COR-L47 (cell line): ENCODE results near the gene FRAT1.
"Not testable (repeated sequence)": the region's sequence is repeated elsewhere in the genome, so short reads cannot be mapped to it uniquely, and the experiment has no call there.

Experiments
- DNase-seq: peaks from one replicate; lab custom pipeline; 2025; lab: John Stamatoyannopoulos, UW

Gene FRAT1

GRCh38 chr10:97334370-97335175 is 15.5 kb downstream of the FRAT1 start, which contains the start of gene FRAT2:
FRAT2 (minus strand) TSS chr10:97334729; CDS start chr10:97334572, 157 bp downstream.
- DNase-seq = peak; percentile 70

GRCh38 chr10:97335188-97335619 is 16.1 kb downstream of the FRAT1 start:
- no peak for DNase-seq

DNA sequence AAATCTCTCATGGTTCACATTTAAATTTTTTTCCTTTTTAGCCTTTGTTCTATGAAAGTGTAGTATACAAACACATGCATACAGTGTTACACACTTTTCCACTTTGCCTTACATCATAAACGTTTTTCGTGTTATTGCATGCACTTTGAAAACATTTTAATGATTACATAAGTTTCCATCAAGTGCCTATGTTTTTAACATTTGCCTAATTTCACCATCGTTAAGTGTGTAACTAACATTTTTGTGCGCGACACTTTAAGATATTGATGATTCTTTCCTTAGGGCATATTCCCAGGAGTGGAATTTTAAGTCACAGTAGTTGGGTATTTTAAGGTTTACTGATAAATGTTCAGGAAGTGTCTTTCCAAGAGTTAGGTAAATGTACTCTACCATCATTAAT is 16.9 kb downstream of the FRAT1 start:
- no peak for DNase-seq

DNA sequence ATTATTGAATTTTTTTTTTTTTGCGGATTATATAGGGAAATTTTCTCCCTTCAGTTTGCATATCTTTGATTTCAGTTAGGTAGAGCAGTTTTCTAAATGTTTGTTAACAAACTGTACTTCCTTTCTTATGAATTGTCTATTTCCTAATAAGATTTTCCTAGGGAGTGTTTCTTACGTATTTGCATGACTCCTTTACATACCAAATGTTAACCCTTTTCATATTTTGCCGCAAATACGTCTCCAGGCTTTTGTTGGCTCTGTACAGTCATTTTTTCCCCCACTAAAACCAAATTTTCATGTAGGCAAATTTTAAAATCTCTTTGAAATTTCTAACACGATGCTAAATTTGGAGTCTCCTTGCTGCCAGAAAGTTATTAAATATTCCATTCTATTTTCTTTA is 17.4 kb downstream of the FRAT1 start:
- DNase-seq = no peak

DNA sequence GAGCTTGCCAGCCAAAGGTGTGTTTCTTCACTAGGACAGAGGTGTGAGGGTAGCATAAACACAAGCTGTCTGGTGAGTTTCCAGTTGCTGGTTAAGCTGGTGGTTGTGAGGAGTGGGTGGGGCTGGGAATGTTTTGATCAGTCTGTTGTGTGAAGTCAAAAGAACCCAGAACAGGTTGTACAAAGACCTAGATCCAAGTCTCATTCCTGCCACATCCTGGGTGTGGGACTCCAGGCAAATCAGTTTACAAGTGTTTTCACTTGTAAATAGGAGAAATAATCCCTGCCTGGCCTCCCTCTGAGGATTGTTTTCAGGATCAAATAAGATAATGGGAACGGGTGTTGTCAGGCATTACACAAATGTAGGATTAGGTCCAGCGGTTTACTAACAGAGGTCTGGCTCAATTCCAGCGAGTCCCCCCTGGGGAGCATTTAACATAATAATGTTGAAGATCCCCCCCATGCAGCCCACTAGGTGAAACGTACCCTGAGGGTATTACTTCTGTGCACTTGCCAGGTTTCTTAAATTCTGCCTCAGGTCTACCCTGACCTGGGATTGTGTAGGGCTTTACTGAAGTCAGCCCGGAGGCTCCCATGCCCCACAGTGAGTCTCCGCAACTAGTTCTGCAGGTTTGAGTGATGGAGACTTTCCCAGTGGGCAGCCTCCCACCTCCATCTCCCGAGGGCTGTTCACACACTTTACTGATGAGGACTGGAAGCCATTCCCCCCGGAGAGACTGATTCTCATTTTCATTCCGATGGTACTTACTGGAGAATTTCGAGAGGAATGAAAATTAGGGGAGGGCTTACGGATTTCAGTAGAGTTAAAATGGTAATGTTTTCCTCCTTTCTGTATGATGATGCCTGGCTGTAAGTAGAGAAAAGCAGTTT is 18.1 kb downstream of the FRAT1 start:
- DNase-seq = peak; percentile 48

DNA sequence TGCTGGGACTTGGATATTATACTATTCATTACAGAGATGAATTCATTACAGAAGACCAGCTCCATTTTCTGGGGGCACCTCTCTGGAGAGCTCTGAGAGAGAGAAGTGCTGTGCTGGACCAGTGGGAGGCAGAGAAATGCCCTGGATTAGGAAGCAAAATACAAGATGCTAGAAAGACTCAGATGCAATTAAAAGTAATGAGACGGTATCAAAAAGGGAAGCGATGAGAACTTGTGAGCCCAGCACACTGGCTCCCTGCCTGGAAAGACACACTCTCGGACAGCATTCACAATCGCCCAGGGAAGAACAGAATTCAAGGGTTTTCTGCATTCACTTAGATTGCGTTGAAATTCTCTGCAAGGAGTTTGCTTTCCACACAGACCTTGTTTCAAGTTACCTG is 19.0 kb downstream of the FRAT1 start:
- no peak for DNase-seq

DNA sequence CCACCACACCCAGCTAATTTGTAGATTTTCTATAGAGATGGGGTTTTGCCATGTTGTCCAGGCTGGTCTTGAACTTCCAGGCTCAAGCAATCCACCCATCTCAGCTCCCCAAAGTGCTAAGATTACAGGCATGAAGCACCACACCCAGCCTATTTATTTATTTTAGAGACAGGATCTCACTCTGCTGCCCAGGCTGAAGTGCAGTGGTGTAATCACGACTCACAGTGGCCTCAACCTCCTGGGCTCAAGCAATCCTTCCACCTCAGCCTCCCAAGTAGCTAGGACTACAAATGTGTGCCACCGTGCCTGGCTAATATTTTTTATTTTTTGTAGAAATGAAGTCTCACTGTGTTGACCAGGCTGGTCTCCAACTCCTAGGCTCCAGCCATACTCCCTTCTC is 22.3 kb downstream of the FRAT1 start:
- no peak for DNase-seq

DNA sequence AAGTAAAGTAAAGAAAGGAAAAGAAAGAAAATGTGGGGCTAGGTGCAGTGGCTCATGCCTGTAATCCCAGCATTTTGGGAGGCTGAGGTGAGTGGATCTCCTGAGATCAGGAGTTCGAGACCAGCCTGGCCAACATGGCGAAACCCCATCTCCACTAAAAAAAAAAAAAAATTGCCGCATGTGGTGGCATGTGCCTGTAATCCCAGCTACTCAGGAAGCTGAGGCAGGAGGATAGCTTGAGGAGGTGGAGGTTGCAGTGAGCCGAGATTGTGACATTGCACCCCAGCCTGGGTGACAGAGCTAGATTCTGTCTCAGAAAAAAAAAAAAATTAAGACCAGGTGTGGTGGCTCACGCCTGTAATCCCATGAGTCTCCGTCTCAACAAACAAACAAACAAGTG is 24.6 kb downstream of the FRAT1 start:
- not testable (repeated sequence) for DNase-seq

- no peak for DNase-seq
Observed at GRCh38 chr10:97347317-97347716, 28.2 kb downstream of the FRAT1 start.

DNA sequence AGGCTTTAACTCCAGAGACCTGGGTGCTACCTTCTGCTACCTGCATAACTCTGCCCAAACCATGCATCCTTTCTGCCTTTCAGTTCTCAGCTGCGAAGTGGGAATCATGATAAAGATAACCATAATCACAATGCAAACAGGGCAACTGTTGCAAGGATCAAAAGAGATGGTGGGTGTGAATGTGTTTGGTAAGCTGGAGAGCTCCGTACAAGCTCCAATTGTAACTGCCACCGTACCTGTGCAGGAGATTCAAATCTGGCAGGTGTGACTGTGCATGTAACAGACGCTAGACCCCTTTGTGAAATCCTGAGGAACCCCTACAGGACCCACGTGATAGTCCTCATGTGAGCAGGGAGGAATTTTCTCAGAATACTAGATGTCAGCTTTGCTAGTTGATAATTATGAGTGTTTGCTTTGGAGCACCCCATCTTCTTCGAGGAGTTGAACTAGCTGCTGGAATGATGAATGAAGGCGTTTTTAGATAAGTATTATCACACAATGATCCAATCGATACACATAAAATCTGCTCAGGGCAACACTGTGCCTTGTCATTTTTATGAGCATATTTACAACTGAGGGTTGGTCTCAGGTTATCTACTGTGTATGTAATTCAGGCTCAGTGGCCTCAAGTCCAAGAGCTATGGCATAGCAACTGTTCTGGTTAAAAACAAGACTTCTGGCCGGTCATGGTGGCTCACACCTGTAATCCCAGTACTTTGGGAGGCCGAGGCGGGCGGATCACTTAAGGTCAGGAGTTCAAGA is 30.9 kb downstream of the FRAT1 start:
- no peak for DNase-seq

DNA sequence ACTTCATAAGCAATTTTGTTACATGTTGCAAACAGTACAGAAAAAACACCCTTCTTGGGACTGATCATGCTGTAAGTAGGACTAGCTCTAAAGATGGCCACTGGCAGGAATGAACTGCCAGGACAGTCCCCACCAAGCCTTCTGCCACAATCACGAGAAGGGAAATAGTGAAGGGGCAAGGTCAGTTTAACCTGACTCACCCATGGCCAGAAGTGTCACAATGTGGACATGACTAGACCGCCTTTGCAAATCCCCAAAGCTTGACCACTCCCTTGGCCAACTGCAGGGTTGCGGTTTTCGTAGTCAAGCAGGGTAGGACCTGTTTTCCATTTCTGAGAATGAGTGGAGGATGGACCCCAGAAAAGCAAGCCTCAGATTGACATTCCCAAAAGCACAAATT is 34.9 kb downstream of the FRAT1 start:
- DNase-seq = no peak

DNA sequence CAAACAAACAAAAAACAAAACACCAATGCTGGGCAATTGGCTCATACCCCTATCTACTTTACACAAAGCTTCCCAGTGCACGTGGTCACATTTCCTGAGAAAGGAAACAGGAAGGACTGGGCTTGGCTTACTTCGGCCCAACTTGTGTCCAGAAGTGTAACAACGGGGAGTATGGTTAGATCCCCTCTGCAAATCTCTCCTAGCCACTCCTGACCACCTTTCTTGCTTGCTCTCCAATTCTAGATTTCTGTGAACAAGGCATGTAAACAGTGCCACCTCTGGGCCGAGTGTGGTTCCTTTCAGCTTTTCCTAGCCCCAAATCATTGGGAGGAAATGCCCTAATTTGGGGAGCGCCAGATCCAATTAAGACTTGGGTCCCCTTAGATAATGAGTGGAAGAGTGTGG is 36.5 kb downstream of the FRAT1 start:
- no peak for DNase-seq

GRCh38 chr10:97356318-97356914 is 37.3 kb downstream of the FRAT1 start:
- no peak for DNase-seq

DNA sequence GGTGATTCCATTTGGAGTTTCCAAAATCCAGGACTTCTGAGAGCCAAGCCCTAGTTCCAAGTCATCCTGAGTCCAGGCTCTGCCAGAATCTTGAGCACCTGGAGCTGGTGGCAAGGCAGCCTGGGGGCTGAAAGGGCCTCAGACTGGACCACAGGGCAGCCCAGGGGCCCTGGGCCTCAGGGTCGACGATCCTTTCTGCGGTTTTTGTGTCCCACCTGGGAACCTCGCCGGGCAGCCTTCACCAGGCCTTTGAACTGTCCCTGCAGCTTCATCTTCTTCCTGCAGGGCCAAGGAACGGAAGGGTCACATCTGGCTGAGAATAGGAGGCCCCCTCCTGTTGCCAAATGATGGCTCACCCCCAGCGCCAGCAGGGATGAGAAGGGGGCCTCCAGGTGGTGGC is 37.8 kb downstream of the FRAT1 start:
- DNase-seq = no peak

- no peak for DNase-seq
Observed at GRCh38 chr10:97358349-97358748, 39.3 kb downstream of the FRAT1 start.

DNA sequence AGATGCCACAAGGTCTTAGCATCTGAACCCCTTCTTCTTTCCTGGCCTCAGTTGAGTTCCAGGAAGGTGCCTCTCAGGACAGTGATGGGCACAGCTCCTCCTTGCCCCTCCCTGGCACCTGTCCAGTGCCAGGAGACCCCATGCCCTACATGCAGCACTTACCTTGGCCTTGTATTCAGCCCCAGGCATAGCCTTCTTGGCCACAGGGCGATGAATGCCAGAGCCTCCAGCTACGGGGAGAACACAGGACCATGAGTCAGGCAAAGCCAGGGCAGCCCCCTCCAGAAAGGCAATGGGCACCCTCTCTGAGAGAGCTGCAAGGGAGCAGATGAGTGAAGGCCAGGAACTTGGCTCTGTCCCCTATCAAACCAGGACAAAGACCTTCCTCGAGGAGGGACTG is 39.7 kb downstream of the FRAT1 start:
- DNase-seq = no peak

DNA sequence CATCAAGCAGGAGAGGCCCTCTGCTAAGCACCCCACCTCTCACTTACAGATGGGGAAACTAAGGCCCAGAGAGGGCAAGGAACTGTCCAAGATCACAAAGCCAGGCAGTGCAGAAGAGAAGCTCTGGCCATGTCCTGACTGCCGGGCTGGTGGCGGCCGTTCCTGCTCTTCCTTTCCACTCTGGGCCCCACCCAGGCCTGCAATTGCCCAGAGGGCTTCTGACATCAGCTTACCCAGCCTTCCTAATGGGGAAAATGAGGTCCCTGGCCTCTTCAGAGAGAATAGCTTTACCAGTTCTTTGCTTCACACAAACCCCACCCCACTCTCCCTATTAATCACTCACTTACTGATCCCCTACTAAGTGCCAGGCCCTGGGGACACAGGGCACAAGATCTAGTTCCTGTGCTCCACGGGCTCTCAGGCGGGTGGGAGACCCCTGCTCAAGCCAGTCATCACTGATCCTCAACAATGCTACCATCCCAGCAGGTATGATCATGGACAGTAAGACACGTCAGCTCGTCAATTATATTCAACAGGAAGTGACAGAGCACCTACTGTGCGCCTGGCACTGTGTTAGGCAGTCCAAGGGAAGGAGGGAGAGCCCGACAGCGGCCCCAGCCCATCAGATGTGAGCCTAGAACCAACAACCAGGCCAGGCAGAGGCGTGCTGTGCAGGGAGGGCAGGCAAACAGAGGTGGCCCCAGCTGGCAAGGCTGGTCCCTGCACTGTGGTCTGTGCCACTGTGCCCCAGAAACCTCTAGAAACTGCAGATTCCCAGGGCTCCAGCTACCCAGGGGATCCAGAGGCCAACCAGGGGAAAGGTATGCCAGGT is 41.9 kb downstream of the FRAT1 start:
- DNase-seq = no peak

- no peak for DNase-seq
Observed at GRCh38 chr10:97361537-97361901, 42.4 kb downstream of the FRAT1 start.

GRCh38 chr10:97362310-97363033 is 43.4 kb downstream of the FRAT1 start:
- no peak for DNase-seq

GRCh38 chr10:97363071-97363470 is 44.0 kb downstream of the FRAT1 start:
- no peak for DNase-seq
